ENCODE results near the gene KSR2.

DNA sequence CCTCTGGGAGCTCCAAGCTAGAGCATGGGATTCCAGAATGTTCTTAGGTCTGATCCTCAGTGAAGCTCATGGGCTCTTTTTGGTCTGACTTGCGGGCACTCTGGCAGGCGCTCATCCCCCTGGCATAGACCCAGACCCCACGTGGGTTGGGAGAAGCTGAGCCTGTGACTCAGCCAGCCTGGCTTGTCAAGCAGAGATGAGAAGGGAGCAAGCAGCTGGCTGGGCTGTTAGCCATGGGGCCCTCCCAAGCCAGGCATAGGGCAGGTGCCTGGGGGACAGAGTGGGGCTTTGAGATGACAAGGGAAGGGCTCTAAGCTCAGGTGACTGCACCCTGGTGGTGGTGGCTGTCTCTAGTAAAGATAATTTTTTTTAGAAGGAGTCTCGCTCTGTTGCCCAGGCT, 527.0 kb downstream of the KSR2 start:
- TF ChIP-seq, protein P1, sequence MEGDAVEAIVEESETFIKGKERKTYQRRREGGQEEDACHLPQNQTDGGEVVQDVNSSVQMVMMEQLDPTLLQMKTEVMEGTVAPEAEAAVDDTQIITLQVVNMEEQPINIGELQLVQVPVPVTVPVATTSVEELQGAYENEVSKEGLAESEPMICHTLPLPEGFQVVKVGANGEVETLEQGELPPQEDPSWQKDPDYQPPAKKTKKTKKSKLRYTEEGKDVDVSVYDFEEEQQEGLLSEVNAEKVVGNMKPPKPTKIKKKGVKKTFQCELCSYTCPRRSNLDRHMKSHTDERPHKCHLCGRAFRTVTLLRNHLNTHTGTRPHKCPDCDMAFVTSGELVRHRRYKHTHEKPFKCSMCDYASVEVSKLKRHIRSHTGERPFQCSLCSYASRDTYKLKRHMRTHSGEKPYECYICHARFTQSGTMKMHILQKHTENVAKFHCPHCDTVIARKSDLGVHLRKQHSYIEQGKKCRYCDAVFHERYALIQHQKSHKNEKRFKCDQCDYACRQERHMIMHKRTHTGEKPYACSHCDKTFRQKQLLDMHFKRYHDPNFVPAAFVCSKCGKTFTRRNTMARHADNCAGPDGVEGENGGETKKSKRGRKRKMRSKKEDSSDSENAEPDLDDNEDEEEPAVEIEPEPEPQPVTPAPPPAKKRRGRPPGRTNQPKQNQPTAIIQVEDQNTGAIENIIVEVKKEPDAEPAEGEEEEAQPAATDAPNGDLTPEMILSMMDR (IDR thresholded peaks at IDR 0.05; ENCODE audit: low read depth, low read length, poor library complexity, severe bottlenecking) = no peak
- no peak for TF ChIP-seq EZH2phosphoT487 (IDR thresholded peaks at IDR 0.05; ENCODE audit: borderline replicate concordance, low read length)
